HUDEP-2 (cell line): Measurements from ENCODE around the gene LARP6.
"Not testable (repeated sequence)": the region's sequence is repeated elsewhere in the genome, so short reads cannot be mapped to it uniquely, and the experiment has no call there.

Source experiments
- DNase-seq, 76 experiments: peaks; one replicate each; lab custom pipeline; 2025; ENCODE audit not compliant: unreplicated experiment in 76 of 76; lab: John Stamatoyannopoulos, UW

Gene LARP6

DNA sequence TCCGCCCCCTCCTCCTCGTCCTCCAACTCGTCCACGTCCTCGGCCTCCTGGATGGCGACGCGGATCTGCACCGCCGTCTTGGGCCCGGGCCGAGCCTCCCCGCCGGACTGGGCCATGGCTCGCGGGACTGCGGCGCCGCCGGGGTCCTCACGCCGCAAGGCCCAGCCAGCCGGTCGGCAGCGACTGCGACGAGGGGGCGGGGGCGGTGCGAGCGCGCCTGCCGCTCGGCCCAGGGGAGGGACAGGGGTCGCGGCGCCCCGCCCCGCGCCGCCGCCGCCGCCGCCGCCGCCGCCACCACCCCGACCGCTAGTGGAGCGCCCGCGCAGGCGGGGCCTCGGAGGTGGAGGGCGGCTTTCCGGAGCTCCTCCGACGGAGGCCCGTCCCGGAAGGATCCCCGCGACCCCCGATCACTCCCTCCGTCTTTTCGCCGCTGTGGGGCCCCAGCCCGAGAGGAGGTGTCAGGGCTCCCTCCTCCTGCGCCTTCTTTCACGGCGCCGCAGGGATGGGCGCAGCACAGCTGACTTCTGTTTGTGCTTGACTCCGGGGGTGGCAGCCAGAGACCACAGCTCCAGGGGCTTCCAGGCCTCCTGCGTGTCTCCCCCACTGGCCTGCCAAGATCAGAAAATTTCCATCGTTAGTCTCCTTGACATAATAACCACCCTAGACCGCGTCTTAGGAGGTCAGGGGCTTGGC, at the start of gene LARP6:
LARP6 (minus strand) TSS at position 185 of the 693 bp plus-strand sequence; CDS start at position 116, 69 bp downstream.
- no peak for DNase-seq

GRCh38 chr15:70902107-70902506, 48.1 kb upstream of the LARP6 start:
- DNase-seq: no peak

DNA sequence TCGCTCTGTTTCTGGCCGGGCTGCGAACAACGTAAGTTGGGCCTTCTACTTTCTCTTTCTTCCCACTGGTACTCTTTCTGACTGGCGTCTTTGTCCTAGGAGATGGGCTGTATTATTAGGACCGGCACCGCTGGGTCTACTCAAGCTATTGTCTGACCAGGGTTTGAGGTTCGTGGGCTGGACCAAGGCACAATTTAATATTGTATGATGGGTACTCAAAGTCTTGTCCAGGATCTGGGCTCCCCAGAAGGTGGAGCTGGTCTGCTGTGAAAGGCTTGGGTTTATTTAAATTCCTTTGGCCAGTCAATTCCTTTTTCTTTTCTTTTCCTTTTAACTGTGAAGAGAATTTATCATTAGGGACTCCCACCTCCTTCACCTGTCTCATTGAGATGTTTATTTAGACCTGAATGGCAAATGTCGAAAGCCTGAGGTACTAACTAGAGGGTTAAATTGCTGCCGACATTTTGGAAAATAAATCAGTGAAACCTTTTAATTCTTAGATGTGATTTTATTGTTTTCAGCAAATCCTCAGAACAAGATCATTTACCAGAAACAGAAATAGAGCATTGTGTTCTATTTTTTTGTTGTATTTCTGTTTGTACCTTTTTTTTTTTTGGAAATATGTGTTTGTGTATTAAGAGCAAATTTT, 39.1 kb upstream of the LARP6 start:
- no peak for DNase-seq

GRCh38 chr15:70892002-70892911, 38.3 kb upstream of the LARP6 start, which contains the start of the genes LRRC49 and THAP10:
Gene LRRC49, plus strand, starts transcription at chr15:70892826. Its CDS starts 69 bp downstream, at chr15:70892895.
Gene THAP10, minus strand, starts transcription at chr15:70892433. Its CDS starts 161 bp downstream, at chr15:70892272.
- DNase-seq: peak in 74 of 76 experiments; percentile 8 to 83 (median 66)

- no peak for DNase-seq
These were observed 28.4 kb upstream of the LARP6 start for GRCh38 chr15:70882361-70882760.

DNA sequence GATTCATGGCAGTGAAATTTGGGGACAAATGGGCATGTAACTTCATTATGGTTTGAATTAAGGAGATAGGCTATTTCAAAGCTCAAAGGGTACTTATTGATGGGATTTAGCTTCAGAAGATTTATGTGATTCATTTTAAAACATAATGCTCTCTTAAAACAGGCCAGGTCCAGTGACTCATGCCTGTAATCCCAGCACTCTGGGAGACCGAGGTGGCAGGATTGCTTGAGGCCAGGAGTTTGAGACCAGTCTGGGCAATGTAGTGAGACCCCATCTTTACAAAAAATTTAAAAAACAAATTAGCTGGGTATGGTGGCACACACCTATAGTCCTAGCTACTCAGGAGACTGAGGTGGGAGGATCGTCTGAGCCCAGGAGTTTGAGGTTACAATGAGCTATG, 26.8 kb upstream of the LARP6 start:
- DNase-seq: no peak

GRCh38 chr15:70879401-70879800, 25.4 kb upstream of the LARP6 start:
- no peak for DNase-seq

DNA sequence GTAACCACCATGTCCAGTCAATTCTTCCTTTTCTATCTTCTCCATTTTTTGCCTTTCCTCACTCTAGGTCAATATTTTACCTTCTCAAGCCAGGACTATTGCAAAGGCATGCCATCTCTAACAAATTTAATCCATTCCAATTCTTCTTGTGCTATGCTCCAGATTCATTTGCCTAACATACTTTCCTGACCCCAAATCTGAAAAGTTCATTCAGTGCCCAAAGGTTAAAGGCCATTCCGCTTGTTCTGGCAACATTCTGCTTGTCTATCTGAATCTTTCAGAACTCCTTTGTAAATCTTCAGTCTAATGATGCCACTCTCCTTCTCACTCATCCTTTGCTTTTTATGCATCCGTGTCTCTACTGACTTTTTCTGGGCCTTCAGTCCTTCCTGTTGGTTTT, 22.7 kb upstream of the LARP6 start:
- DNase-seq: no peak

- DNase-seq: no peak
These were observed 22.1 kb upstream of the LARP6 start for GRCh38 chr15:70876011-70876410.

GRCh38 chr15:70875001-70875782, 21.2 kb upstream of the LARP6 start:
- DNase-seq: no peak

DNA sequence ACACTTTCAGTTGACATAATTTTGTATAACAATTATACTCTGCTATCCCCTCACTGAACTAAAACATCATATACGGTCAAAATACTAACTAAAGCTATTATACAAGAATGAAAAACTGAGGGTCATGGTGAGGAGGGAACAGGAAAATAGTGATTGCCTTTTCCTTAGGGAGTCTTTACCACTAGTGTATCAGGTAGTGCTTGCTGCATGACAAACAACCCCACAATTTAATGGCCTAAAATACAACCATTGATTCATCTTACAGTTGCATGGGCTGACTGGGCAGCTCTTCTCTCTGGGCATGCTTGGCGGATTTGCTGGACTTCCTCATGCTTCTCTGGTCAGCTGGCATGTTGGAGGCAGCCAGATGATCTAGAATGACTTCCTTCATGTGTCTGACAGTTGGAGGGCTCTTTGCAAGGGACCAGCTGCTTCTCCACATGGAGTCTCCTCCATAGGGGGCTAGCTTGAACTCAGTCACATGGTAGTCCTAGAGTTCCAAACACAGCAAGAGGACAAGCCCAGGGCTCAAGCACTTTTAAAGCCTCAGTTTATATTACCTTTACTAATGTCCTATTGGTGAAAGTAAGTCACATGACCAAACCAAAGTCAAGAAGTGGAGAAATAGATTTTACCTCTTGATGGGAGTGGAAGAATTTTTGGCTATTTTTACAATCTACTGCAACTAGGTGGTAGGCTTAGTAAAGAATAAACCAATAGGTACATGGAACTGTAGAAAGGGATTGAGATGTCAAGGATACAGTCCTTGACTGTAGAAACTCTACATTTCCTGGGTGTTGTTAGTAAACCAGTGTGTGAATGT, 19.5 kb upstream of the LARP6 start:
- DNase-seq: no peak

DNA sequence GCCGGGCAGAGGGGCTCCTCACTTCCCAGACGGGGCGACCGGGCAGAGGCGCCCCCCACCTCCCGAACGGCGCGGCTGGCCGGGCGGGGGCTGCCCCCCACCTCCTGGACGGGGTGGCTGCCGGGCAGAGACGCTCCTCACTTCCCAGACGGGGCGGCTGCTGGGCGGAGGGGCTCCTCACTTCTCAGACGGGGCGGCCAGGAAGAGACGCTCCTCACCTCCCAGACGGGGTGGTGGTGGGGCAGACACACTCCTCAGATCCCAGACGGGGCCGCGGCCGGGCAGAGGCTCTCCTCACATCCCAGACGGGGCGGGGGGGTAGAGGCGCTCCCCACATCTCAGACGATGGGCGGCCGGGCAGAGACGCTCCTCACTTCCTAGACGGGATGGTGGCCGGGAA, 17.5 kb upstream of the LARP6 start:
- not testable (repeated sequence) for DNase-seq

DNA sequence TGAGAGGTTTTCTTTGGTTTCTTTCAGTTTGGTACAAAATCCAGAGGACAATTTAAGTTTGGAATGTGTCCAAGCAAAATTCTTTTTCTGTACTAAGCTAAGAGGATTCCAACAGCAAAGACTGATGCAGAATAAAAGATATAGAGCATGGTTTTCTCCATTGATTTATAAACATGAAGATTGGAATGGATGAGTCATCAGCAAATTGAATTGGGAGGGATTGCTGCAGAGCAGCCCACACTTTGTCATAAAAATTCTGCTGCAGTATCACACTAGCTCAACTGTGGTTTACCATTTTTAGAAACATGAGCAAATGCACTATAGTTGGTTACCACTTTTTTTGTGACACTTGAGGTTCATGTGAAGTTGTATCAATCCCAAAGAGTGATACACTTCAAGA, 16.1 kb upstream of the LARP6 start:
- DNase-seq: no peak

- no peak for DNase-seq
These were observed 15.4 kb upstream of the LARP6 start for GRCh38 chr15:70869346-70869745.

DNA sequence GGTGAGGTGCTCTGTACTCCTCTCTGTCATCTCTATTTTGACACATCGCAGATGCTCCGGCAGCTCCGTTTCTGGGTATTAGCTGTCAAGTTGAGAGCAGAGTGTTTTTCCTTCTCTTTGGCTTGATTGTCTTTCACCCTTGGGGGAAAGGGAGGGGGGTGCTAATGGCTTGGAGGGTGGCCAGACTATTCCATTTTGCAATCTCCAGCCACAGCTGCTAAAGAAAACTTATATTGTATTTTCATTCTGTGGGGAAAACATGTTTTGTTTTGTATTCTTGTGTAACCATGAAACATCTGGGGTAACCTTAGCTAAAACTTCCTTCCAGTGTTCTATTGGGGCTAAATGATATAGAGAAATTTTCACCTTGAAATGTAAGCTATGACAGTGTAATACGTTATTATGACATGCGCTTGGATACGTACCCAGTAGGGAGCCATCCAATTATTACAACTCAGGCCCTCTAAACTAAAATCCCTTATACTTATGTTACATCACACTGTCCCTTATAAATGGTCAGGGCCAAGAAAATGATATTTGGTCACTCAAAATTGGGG, 14.0 kb upstream of the LARP6 start:
- DNase-seq: no peak

DNA sequence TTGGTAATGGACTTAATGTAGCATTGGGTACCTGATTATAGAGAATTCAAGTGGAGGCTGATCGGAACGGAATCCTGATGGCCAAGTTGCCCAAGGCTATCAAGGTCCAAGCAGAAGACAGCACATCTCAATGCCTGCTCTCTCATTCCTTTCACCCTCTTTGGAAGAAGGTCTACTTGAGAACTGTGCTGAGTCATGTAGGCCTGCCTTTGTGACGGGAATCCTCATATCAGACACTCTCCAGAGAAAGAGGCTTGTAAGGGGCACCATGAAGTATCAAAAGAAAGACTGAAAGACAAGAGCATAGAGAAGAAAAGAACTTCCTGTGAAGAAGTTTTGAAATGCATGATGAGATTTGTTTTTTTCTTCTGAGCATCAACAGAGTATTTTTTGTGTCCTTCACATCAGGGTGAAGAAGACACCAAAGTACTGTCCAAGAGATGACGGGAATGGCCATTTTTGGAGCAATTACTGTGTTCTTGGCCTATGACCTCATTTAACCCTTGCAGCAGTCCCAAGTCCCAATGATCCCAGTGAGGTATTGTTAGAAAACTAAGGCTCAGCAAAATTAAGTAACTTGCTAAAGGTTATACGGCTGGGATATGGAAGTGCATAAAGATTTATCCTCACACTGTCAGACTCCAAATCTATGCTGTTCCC, 13.2 kb upstream of the LARP6 start:
- DNase-seq: no peak

DNA sequence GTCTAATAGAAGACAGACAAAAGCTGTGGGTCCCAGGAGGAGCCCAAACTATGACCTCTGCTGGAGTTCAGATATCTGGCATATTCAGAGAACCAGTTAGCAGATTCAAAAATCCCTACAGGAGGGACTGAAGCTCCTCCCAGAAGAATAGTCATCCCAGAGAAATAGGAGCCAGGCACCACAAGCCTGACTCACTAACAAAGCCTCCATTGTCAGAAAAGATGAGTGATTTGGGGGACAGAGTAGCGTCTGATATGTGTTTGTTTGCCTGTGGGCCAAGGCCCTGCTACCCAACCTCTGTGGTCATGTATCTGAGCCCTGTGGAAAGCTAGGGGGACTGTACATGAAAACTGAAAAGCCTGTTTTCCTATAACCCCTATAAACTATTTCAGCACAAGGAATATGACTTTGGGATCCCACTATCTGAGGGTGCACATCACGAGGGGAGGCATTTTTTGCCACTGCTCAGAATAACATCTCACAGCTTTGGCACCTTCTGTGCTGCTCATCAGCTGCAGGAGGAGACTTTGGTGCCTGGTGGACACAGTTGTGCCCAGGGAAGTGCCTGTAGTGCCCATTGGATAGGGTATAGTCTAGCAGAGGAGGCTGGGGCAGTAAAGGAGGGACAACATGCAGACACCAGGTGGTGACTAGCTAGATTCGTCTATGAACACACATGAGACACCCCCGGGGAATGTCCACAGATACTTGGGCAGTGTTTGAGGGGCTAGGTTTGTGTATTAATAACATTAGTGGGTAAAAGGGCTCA, 9.7 kb upstream of the LARP6 start:
- DNase-seq: no peak

DNA sequence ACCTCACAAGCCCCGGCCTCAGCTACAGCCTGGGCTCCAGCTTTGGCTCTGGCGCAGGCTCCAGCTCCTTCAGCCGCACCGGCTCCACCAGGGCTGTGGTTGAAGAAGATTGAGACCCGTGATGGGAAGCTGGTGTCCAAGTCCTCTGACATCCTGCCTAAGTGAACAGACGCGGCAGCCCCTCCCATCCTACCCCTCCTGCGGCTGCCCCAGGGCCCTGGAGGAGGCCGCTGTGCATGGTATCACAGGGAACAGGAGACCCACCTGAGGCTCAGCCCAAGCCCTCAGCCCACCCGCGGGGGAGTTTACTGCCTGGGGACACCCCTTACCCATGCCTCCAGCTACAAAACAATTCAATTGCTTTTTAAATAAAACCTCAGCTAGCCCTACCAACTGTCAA, 6.0 kb upstream of the LARP6 start:
- no peak for DNase-seq
